H54 (cell line): ENCODE data around the gene GMPS.
A peak's percentile ranks its signal among the peaks of the same experiment; 100 is the strongest.
"Not testable (repeated sequence)": the region's sequence is repeated elsewhere in the genome, so short reads cannot be mapped to it uniquely, and the experiment has no call there.

ENCODE experiments used
- DNase-seq: peaks from one replicate; pipeline ENCODE4 v3.0.0; 2011; ENCODE audit warnings: low spot score, mixed read lengths; ENCODE audit not compliant: insufficient read length
- FAIRE-seq: peaks from 3 replicates; lab custom pipeline; 2011; peaks lifted over from hg19 to GRCh38; lab: Jason Lieb, UNC
- POLR2A ChIP-seq: IDR thresholded peaks from 2 replicates; pipeline ENCODE4 v1.6.1; 2011; ENCODE audit warnings: low read depth, mild to moderate bottlenecking, low read length

Gene GMPS

DNA sequence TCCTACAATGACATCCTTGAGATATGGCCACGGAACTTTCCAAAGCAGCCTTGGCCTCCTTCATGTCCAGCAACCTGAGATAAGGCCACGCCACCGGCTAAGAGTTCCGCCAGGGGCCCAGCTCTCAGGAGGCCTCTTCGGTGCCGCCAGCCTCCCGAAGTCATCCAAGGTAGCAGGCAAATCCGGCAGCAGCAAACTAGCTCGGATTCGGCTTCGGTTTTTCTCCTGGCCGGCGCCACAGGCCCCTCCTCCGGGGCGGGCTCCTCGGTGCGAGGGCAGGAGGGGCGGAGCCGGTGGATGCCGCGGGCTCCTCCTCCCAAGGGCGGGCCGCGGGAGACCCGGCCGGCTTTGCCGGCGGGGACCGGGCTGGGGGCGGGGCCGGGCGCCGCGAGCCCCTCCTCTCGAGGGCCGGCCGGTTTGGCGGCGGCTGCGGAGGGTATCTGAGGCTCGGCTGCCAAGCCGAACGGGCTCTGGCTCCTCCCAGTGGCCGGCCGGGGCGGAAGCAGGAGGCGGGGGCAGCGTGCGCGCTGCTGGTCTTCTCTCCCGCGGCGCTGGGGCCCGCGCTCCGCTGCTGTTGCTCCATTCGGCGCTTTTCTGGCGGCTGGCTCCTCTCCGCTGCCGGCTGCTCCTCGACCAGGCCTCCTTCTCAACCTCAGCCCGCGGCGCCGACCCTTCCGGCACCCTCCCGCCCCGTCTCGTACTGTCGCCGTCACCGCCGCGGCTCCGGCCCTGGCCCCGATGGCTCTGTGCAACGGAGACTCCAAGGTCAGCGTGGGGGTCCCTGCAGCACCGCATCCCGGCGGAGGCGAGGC, at the start of gene GMPS:
Gene GMPS (plus strand): TSS at position 518 of the 812 bp plus-strand sequence. CDS start 221 bp downstream, at position 739.
- FAIRE-seq (peak; percentile 64), DNase-seq (peak; percentile 81)
- peak; percentile 77 for TF ChIP-seq POLR2A

DNA sequence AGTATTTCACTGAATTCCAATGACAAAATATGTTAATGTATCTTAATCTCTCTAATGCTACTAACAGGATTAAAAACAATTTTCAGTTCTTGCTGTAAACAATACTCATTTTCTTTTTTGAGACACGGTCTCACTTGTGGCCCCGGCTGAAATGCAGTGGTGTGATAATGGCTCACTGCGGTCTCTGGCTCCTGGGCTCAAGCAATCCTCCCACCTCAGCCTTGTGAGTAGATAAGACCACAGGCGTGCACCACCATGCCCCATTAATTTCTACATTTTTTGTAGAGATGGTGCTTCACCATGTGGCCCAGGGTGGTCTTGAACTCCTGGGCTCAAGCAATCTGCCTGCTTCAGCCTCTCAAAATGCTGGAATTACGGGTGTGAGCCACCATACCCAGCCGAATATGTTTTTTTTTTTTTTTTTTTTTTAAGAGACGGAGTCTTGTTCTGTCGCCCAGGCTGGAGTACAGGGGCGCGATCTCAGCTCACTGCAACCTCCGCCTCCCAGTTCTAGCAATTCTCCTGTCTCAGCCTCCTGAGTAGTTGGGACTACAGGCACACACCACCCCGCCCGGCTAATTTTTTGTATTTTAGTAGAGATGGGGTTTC, 41.9 kb upstream of the GMPS start:
- DNase-seq, result not testable (repeated sequence)
- FAIRE-seq, result peak; percentile 20

DNA sequence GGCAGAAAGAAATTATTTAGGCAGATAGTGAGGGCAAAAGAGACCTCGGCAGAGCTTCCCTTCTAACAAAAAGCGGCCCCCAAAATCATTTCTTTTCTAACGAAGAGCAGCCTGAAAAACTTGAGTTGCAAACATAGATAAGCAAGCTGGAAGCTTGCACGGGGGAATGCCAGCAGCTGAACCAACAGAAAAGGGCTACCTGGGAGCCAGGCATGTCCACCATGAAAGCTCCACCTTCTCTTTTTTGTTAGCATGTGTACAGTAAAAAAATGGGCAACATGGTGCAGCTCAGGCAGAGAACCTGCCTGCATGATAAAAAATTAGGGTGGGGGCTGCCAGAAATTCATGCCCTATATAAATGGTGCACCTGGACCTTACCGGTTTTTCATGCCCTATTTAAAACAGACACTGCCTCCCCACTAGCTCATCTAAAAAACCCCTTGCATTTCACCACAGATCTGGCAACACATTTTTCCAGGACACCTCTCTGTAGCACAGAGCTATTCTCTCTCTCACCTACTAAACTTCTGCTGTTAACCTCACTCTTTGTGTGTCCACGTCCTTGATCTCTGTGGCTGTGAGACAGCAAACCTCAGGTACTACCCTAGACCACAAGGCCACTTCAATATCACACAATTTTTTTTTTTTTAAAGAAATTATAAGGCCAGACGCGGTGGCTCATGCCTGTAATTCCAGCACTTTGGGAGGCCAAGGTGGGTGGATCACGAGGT, 34.9 kb upstream of the GMPS start:
- no peak for DNase-seq
- no peak for TF ChIP-seq POLR2A
- FAIRE-seq, result no peak

DNA sequence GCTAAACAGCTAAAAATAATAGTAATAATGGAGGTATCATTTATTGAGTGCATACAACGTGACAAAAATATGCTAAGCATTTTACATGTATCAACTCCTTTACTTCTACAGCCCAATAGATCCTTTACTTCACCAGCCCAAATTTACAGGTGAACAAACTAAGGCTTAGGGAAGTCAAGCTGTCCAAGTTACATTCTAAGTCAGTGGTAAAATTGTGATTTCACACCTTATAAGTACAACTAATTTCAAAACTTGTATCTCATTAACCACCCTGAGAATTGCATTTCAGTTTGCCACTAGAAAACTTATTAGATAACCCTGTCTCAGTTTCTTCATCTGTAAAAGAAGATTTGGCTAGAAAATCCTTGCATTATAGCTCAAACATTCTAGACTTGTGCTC, 26.9 kb upstream of the GMPS start:
- TF ChIP-seq POLR2A, result no peak
- FAIRE-seq (no peak), DNase-seq (no peak)

DNA sequence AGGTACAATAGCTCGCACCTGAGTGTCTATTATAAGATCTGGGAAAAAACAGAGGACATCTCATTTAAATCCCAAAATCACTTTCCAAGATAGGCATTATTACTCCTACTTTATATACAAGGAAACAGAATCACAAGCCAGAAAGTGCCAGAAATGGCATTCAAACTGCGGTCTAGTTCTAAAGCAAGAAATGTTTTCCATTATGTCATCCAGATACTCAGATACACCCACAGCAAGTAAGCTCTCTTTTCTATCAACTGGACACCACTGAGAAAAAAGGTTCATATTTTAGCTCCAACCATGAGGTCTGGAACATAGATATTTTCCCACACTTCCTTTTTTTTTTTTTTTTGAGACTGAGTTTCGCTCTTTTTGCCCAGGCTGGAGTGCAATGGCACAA, 24.3 kb upstream of the GMPS start:
- no peak for DNase-seq
- TF ChIP-seq POLR2A, result no peak
- FAIRE-seq, result no peak

DNA sequence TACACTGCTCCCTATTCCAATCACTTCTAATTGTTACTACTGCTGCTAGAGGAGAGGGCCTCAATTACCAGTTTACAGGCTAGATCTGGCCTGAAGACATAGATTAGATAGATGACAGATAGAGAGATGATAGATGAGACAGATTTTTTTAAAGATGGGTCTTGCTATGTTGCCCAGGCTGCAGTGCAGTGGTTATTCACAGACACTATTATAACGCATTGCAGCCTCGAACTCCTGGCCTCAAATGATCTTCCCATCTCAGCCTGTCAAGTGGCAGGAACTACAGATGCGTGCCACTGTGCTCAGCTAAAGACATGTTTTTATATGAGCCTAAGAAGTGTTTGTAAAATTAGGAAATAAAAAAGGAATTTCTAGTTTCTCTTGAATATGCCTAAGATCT, 22.5 kb upstream of the GMPS start:
- DNase-seq, result no peak
- no peak for FAIRE-seq
- TF ChIP-seq POLR2A, result no peak

DNA sequence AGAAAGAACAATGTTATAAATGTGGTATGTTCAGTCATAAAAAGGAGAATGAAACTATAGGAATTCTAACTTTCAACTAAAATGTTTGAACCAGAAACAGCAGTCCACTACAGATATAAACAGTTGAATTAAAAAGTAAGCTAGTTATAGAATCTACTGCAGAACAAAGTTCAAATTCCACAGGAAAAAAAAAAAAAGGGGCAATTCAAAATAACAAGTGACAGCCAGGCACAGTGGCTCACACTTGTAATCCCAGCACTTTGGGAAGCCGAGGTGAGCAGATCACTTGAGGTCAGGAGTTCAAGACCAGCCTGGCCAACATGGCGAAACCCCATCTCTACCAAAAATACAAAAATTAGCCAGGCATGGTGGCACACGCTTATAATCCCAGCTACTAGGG, 21.0 kb upstream of the GMPS start:
- FAIRE-seq, DNase-seq: not testable (repeated sequence)

DNA sequence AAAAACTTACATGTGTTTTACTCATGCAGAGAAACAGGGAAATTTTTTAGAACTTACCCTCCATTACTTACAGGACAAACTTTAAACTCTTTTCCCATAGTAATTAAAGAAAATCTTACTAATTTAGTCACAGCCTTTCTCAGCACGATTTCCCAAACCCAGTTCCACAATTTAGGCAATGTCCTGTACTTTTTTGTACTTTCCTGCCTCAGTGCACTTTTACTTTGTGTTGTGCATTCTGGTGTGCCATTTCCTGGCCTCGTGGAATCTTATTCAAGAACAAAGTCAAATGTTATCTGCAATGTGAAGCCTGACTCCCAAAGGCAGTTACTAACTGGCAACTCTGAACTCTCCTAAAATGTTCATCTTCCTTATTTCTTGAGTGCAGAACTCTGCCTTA, 18.1 kb upstream of the GMPS start:
- TF ChIP-seq POLR2A, result no peak
- FAIRE-seq (no peak), DNase-seq (no peak)

DNA sequence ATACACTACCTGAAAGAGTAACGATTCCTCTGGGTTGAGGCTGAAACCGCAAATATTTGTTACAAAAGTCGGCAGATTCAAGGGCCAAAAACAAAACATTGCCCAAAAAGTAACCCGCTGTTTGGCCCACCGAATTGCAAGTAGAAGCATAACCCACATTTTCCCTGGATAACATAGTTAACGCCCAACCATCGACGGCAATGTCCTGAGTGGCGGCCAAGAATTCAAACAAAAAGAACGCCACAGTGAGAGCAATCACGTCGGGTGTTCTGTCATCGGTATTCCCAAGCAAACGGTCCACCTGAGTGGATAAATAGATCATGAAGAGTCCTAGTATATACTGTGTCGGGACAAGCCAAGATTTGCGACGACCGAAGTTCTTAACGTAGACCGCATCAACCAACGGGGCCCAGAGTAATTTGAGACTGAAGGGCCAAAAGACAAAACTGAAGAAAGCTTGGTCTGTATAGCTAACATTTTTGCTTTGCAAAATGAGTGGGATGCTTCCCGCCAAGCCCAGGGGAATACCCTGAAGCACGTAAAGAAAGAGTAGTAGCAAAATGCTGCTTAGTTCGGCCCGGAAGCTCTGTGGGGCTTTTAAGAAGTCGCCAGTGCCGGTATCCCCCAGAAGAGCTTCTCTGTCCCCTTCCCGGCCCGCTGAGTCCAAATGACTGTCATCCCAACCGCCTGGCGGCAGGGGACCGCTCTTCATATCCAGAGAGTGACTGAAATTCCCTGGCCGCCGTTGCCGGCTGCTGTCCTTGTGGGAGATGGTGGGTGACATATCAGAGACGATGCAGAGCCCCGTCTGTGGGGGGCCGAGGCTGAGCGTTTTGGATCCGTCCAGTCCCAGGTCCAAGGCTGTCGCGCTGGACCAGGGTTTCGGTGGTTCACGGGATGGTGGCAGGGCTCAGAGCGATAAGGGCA, 17.0 kb upstream of the GMPS start:
- FAIRE-seq (no peak), DNase-seq (no peak)
- no peak for TF ChIP-seq POLR2A

DNA sequence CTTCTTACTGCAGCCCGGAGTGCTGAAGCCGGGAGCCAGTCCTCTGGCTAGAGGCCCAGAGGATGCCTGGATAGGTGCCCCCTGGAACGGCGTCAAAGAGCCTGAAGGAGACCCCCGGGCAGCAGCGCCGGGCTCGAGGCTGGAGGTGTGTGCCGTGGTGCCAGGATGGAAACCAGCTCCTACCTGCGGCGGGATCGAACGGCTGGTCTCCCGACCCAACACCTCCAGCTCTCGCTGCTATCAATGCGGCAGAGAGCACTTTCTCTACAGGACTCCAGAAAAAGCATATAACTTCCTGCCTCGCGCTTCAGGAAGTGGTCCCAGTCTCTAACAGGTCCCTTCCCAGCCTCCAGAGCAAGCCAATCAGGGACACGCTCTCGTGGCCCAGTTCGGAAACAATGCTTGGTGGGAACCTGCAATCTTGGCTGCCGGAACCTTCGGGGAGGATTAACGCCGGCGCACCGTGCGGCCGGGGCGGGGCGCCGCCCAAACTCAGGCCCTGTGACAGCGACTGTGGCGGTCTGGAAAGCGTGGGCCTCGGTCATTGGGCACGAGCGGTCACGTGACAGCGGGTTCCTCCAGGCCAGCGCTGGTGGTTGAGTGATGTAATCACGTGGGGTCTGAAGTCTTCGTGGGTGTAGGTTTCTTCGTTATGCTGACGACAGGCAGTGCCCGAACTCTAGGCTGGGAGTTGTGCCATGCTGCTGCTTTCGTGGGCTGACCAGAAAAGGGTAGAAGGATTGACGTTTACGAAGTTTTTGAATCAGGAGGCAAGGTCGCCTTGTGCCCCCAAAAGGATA, 16.1 kb upstream of the GMPS start, which contains the start of gene SLC33A1:
Gene SLC33A1 (minus strand): TSS at position 287 of the 800 bp plus-strand sequence. CDS start 430 bp downstream, outside the sequence.
- peak; percentile 98 for FAIRE-seq
- TF ChIP-seq POLR2A, result peak; percentile 82
- DNase-seq, result peak; percentile 92

DNA sequence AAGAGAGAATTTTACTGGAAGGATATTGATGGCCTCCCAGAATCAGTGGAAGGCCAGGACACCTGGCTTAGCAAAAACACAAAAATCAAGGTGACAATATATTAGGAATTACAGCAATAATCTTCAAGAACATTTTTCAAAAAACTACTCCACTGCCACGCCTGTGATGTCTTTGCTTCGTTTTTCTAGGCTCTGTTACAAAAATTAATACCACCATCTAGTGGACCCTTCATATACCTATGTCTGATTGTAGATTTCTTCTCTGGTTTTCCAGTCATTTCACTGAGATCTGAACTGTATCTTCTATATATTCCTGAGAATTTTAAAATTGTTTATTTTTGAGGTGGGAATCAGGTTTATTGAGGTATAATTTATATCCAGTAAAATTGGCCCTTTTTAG, 10.6 kb upstream of the GMPS start:
- no peak for TF ChIP-seq POLR2A
- DNase-seq (no peak), FAIRE-seq (peak; percentile 68)

DNA sequence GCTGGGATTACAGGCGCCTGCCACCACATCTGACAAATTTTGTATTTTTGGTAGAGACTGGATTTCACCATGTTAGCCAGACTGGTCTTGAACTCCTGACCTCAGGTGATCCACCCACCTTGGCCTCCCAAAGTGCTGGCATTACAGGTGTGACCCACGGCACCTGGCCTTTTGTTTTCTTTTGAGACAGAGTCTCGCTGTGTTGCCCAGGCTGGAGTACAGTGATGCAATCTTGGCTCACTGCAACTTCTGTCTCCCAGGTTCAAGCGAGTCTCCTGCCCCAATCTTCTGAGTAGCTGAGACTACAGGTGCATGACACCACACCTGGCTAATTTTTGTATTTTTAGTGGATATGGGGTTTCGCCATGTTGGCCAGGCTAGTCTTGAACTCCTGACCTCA, 10.0 kb upstream of the GMPS start:
- not testable (repeated sequence) for FAIRE-seq, DNase-seq
